HK-2 (cell line): ENCODE data around the gene TMEM255B.
A peak's percentile ranks its signal among the peaks of the same experiment; 100 is the strongest.
"Not testable (repeated sequence)": the region's sequence is repeated elsewhere in the genome, so short reads cannot be mapped to it uniquely, and the experiment has no call there.

ENCODE experiments used
- DNase-seq: peaks from one replicate; pipeline ENCODE4 v3.0.0-alpha.2; 2018; ENCODE audit not compliant: unreplicated experiment

The TMEM255B gene

DNA sequence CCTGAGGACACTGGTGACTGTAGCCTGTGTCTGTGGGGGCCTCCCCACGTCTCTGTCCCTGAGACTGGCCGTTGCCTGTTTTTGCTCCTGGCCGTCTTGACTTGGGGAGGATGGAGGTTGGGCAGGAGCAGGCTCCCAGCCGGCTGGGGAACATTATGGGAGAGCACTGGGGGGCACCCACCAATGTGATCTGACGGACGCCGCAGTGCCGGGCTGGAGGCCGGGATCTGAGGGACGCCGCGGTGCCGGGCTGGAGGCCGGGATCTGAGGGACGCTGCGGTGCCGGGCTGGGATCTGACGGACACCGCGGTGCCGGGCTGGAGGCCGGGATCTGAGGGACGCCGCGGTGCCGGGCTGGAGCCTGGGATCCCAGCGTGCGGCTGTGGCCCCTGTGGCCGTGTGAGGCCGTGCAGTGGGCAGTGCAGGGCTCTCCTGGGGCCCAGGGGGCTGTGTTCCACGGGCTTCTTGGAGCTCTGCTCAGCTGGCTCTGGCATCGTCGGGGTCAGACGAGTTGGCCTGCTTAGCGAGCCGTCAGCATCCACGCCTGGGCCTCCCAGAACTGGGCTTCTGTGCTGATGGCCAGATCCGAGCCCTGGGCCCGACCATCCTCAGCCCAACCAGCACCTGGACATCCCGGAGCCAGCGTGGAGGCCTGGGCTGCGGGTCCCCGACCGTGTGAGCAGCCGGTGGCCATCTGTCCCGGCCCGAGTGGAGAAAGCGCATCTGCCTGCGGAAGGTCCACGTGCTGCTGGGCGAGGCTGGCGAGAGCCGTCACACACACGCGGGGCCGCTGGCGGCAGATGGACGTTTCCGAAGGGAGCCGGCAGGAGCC is 59.0 kb downstream of the TMEM255B start:
- no peak for DNase-seq

DNA sequence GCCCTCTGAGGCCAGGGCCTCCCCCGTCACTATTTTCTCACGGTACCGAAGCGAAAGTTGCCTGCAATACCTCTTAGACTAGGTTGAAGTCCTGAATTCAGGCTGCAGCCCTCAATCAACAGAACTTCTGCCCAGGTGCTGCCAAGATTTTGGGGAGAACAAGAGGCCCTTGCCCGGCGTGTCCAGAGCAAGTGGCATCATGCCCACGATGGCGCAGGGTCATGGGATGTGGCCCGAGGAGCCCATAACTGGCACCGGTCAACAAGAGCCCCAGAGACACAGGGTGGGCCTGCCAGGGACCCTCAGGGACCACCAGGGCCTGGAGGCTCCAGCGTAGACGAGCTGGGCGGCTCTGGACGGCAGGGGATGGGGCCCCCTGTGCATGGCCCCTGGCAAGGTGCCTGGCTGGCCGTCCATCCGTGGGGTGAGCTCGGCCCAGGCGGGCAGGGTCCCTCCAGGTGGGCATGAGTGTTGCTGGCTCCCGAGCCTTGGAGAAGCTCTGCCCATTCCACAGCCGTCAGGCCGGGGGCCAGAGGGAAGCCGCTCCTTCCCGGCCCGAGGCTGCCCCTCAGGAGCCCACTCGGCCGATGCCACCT is 59.8 kb downstream of the TMEM255B start:
- DNase-seq = no peak

GRCh38 chr13:113819341-113819730 is 60.3 kb downstream of the TMEM255B start:
- no peak for DNase-seq

GRCh38 chr13:113819731-113820715 is 61.0 kb downstream of the TMEM255B start:
- DNase-seq = no peak

GRCh38 chr13:113820813-113821651 is 62.0 kb downstream of the TMEM255B start:
- DNase-seq = peak; percentile 78

DNA sequence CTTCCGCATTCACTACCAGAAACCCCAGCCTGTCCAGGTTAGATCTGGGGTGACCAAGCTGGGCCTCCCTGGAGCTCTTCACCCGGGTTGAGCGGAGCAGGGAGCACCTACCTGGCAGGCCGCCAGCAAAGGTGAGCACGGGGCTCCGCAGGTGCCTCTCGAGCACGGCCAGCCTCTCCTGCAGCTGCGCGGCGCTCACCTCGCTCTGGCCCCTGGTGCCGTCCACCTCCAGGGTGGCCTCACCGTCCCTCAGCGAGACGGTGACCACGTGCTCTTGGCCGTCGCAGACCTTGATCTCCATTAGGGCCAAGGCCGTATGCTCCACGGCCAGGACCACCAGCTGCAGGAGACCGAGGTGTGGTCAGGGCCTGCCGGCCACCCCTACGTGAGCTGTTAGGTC is 62.8 kb downstream of the TMEM255B start:
- no peak for DNase-seq

- no peak for DNase-seq
Measured at GRCh38 chr13:113822266-113822665, 63.2 kb downstream of the TMEM255B start.

- no peak for DNase-seq
Measured at GRCh38 chr13:113822956-113823744, 64.1 kb downstream of the TMEM255B start.

DNA sequence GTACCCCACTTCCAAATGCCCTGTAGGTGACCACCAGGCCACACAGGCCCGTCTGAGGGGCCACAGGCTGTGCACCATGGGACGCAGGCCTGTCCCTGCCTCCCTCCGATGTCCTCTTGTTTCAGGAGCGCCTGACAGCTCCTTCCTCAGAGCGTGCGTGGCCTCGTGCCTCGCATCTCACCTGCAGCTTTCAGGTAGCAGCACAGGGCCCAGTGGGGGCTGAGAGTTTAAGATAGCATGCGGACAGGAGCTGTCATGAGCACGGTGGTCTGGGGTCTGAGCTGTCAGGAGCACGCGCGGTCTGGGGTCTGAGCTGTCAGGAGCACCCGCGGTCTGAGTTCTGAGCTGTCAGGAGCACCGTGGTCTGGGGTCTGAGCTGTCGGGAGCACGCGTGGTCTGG is 64.7 kb downstream of the TMEM255B start:
- no peak for DNase-seq

DNA sequence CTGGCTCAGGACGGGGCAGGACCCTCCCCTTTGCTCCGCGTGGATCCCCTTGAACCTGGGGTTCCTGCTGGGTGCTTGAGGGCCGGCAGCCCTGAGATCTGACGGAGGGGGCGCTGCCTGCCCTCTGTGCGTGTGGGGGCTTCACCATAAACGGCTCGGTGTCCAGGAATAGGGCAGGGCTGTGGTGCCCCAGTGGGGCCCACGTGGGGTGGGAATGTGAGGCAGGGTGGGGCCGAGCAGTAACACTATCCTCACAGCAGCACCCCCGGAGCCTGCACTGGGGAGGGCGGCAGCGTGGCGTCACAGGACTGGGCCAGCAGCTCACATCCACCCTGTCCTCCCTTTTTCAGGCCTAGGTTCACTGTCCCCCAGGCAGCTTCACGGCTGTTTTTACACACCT is 66.8 kb downstream of the TMEM255B start:
- DNase-seq = no peak

DNA sequence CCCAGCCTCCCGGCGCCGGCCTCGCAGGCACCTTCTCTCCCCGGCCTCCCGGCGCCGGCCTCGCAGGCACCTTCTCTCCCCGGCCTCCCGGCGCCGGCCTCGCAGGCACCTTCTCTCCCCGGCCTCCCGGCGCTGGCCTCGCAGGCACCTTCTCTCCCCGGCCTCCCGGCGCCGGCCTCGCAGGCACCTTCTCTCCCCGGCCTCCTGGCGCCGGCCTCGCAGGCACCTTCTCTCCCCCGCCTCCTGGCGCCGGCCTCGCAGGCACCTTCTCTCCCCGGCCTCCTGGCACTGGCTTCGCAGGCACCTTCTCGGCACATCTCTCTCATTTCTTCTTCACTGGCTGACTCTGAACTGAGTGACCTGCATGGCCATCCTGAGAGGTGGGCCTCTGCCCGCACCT is 67.4 kb downstream of the TMEM255B start:
- not testable (repeated sequence) for DNase-seq

DNA sequence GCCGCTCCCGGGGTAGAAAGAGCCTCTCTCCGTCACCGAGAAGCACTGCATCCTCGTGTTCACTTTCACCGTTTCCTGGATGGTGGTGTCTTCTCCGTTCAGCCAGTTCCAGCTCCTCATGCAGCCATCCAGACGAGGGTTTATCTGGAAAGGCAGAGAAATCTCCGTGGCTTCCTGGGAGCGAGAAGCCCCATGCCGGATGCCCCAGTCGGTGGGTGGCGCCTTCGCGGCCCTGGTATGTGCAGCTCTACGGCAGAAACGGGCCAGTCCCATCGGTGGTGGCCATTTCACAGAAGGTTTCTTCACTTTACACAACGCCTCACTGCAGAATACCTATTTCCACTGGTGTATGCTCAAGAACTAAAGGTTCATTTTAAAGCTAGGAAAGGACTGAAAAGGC is 68.0 kb downstream of the TMEM255B start:
- DNase-seq = no peak

GRCh38 chr13:113828282-113828825 is 69.3 kb downstream of the TMEM255B start:
- DNase-seq = no peak

GRCh38 chr13:113830426-113830950 is 71.5 kb downstream of the TMEM255B start:
- not testable (repeated sequence) for DNase-seq

- no peak for DNase-seq
Measured at GRCh38 chr13:113831061-113831460, 72.0 kb downstream of the TMEM255B start.

GRCh38 chr13:113832205-113832604 is 73.2 kb downstream of the TMEM255B start:
- DNase-seq = no peak

GRCh38 chr13:113832631-113833030 is 73.6 kb downstream of the TMEM255B start:
- no peak for DNase-seq

- no peak for DNase-seq
Measured at GRCh38 chr13:113833111-113833830, 74.2 kb downstream of the TMEM255B start.

DNA sequence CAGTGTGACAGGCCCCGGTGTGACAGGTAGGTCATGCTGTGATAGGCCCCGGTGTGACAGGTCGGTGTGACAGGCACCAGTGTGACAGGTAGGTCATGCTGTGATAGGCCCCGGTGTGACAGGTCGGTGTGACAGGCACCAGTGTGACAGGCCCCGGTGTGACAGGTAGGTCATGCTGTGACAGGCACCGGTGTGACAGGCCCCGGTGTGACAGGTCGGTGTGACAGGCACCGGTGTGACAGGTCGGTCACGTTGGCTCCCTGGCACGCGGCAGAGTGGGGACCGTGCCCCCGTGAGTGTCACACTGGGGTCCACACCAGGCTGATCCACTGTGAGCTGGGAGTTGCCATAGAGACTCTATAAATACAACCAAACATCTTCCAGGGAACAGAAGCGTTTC is 75.0 kb downstream of the TMEM255B start:
- DNase-seq = not testable (repeated sequence)
